WTC11 (cell line): ENCODE measurements around the gene ATP13A4. TPM values are rescaled to one million over a fixed set of nuclear protein-coding genes. Genes with fewer than 3 reads are reported as not detected.

Source experiments
- ATAC-seq: fragments of 200-7000 bp; cut with Tn5 transposase; 2 replicates; pipeline ENCODE4 v1.10.0; 2021; ENCODE audit warnings: mild to moderate bottlenecking, moderate library complexity
- CTCF ChIA-PET: fragments of 300-600 bp; sonication (Branson Sonifier 250); formaldehyde crosslinking; loops from one replicate; lab custom pipeline; 2021; ENCODE audit warnings: antibody characterized with exemption; lab: Charles Lee
- POLR2A ChIA-PET: fragments of 350-600 bp; sonication (Branson Sonifier 250); formaldehyde crosslinking; loops from one replicate; lab custom pipeline; 2021; ENCODE audit warnings: antibody characterized with exemption; lab: Charles Lee
- DNase-seq: peaks from one replicate; pipeline ENCODE4 v3.0.0; 2021; ENCODE audit warnings: low spot score
- H3K27ac Mint-ChIP-seq: 2 replicates; pipeline ENCODE4 v1.8.0; 2021; ENCODE audit warnings: mixed read lengths
- H3K27me3 Mint-ChIP-seq: 2 replicates; pipeline ENCODE4 v1.8.0; 2021; ENCODE audit warnings: low read depth, mild to moderate bottlenecking, moderate library complexity, mixed read lengths
- H3K36me3 Mint-ChIP-seq: 2 replicates; pipeline ENCODE4 v1.8.0; 2021; ENCODE audit warnings: mixed read lengths
- H3K4me1 Mint-ChIP-seq: 2 replicates; pipeline ENCODE4 v1.8.0; 2022; ENCODE audit warnings: mixed read lengths
- H3K4me3 Mint-ChIP-seq: 2 replicates; pipeline ENCODE4 v1.8.0; 2021; ENCODE audit warnings: mild to moderate bottlenecking, moderate library complexity, mixed read lengths
- H3K9me3 Mint-ChIP-seq: 2 replicates; pipeline ENCODE4 v1.8.0; 2021; ENCODE audit warnings: mixed read lengths
- AR ChIP-seq: fragments of 250-450 bp; sonication (Bioruptor Pico); IDR thresholded peaks from 2 replicates; pipeline ENCODE4 v1.9.0; 2021; ENCODE audit warnings: mild to moderate bottlenecking
- ATF1 ChIP-seq: sonication (generic); formaldehyde crosslinking; IDR thresholded peaks from 2 replicates; pipeline ENCODE4 v1.8.1; 2023; ENCODE audit warnings: mild to moderate bottlenecking, moderate library complexity, missing genetic modification reagents
- ATF2 ChIP-seq: sonication (generic); formaldehyde crosslinking; IDR thresholded peaks from 2 replicates; pipeline ENCODE4 v1.8.1; 2022; ENCODE audit warnings: low read depth, missing genetic modification reagents, borderline replicate concordance
- CBFB ChIP-seq: sonication (generic); formaldehyde crosslinking; IDR thresholded peaks from 2 replicates; pipeline ENCODE4 v1.8.1; 2022; ENCODE audit warnings: mild to moderate bottlenecking, low read depth, missing genetic modification reagents
- CREM ChIP-seq: sonication (generic); formaldehyde crosslinking; IDR thresholded peaks from 2 replicates; pipeline ENCODE4 v1.8.1; 2022; ENCODE audit warnings: mild to moderate bottlenecking, missing genetic modification reagents, moderate library complexity
- E2F5 ChIP-seq: sonication (generic); formaldehyde crosslinking; IDR thresholded peaks from 2 replicates; pipeline ENCODE4 v1.8.1; 2022; ENCODE audit warnings: mild to moderate bottlenecking, moderate library complexity, missing genetic modification reagents
- ETV6 ChIP-seq: sonication (generic); formaldehyde crosslinking; IDR thresholded peaks from 2 replicates; pipeline ENCODE4 v1.8.1; 2022; ENCODE audit warnings: mild to moderate bottlenecking, missing genetic modification reagents
- FOXK1 ChIP-seq: sonication (generic); formaldehyde crosslinking; IDR thresholded peaks from 2 replicates; pipeline ENCODE4 v1.8.0; 2022; ENCODE audit warnings: mild to moderate bottlenecking, moderate library complexity, missing genetic modification reagents
- FOXP1 ChIP-seq: sonication (generic); formaldehyde crosslinking; IDR thresholded peaks from 2 replicates; pipeline ENCODE4 v1.8.0; 2022; ENCODE audit warnings: missing genetic modification reagents, mild to moderate bottlenecking, moderate library complexity, borderline replicate concordance
- MYBL2 ChIP-seq: sonication (generic); formaldehyde crosslinking; IDR thresholded peaks from 2 replicates; pipeline ENCODE4 v1.8.1; 2023; ENCODE audit warnings: mild to moderate bottlenecking, moderate library complexity, missing genetic modification reagents
- NFATC4 ChIP-seq: fragments of 250-450 bp; sonication (Bioruptor Pico); IDR thresholded peaks from 2 replicates; pipeline ENCODE4 v1.9.0; 2021; ENCODE audit warnings: mild to moderate bottlenecking
- PRDM15 ChIP-seq: sonication (generic); formaldehyde crosslinking; IDR thresholded peaks from 2 replicates; pipeline ENCODE4 v1.8.0; 2022; ENCODE audit warnings: missing genetic modification reagents
- PREB ChIP-seq: sonication (generic); formaldehyde crosslinking; IDR thresholded peaks from 2 replicates; pipeline ENCODE4 v1.8.1; 2022; ENCODE audit warnings: mild to moderate bottlenecking, missing genetic modification reagents, moderate library complexity, borderline replicate concordance
- PRRX2 ChIP-seq: fragments of 250-450 bp; sonication (Bioruptor Pico); IDR thresholded peaks from 2 replicates; pipeline ENCODE4 v1.8.0; 2021; ENCODE audit warnings: mild to moderate bottlenecking
- RORB ChIP-seq: fragments of 250-450 bp; sonication (Bioruptor Pico); IDR thresholded peaks from 2 replicates; pipeline ENCODE4 v1.9.0; 2021; ENCODE audit warnings: mild to moderate bottlenecking
- ZNF138 ChIP-seq: sonication (generic); formaldehyde crosslinking; conservative IDR thresholded peaks from 2 replicates; pipeline ENCODE4 v1.8.1; 2022; ENCODE audit warnings: mild to moderate bottlenecking, moderate library complexity, missing genetic modification reagents
- ZNF263 ChIP-seq: sonication (generic); formaldehyde crosslinking; IDR thresholded peaks from 2 replicates; pipeline ENCODE4 v1.8.1; 2022; ENCODE audit warnings: low read depth, mild to moderate bottlenecking, moderate library complexity, missing genetic modification reagents
- ZNF396 ChIP-seq: fragments of 250-450 bp; sonication (Bioruptor Pico); IDR thresholded peaks from 2 replicates; pipeline ENCODE4 v1.8.0; 2021; ENCODE audit warnings: mild to moderate bottlenecking, moderate library complexity, borderline replicate concordance
- ZNF512 ChIP-seq: sonication (generic); formaldehyde crosslinking; IDR thresholded peaks from 2 replicates; pipeline ENCODE4 v1.8.1; 2022; ENCODE audit warnings: missing genetic modification reagents, borderline replicate concordance
- ZSCAN18 ChIP-seq: fragments of 250-450 bp; sonication (Bioruptor Pico); IDR thresholded peaks from 2 replicates; pipeline ENCODE4 v2.1.2; 2022; ENCODE audit warnings: mild to moderate bottlenecking, moderate library complexity
- total RNA-seq: library from RNA; stranded (reverse); gene quantifications from 3 replicates; pipeline ENCODE4 v1.2.3, GENCODE V29; 2021

ATP13A4 gene
- total RNA-seq, 1 experiment from 2014 or later: 0.20 TPM

GRCh38 chr3:193451902-193452301 lies 102.8 kb downstream of the ATP13A4 start:
- Mint-ChIP-seq H3K27me3 (no peaks in the 10 kb centered on the region; the same call in 1 of the 2 replicates), H3K9me3 (peaks cover 8% of the 10 kb centered on the region), H3K4me1 (peaks cover 5% of the 10 kb centered on the region), H3K27ac (peak overlapping the region; percentile 2; the same call in 1 of the 2 replicates), H3K4me3 (no peak overlapping the region), H3K36me3 (no peaks in the 10 kb centered on the region)
- DNase-seq: no peak
- peak; percentile 16; the same call in 1 of the 2 replicates for ATAC-seq
- POLR2A ChIA-PET: no interaction called here
- CTCF ChIA-PET: interaction anchor here (0.8 to 1.4 kb wide), 3 partner anchors 10 to 96 kb away, joined by 3 to 5 read pairs (median 3); no protein-coding TSS in a partner anchor
- TF ChIP-seq ZNF138 (CRISPR knock-in tag): no peak
- no peak for TF ChIP-seq CBFB (CRISPR knock-in tag)
- no peak for TF ChIP-seq CREM
- TF ChIP-seq ZNF396 (CRISPR knock-in tag): no peak
- no peak for TF ChIP-seq ATF1
- no peak for TF ChIP-seq ZSCAN18 (CRISPR knock-in tag)
- TF ChIP-seq ZNF512 (CRISPR knock-in tag): no peak
- TF ChIP-seq ATF2: no peak
- no peak for TF ChIP-seq FOXP1 (CRISPR knock-in tag)
- no peak for TF ChIP-seq ZNF263 (CRISPR knock-in tag)
- no peak for TF ChIP-seq AR (CRISPR knock-in tag)

- Mint-ChIP-seq H3K4me3 (no peak overlapping the region), H3K4me1 (peaks cover 2% of the 10 kb centered on the region), H3K27me3 (no peaks in the 10 kb centered on the region; the same call in 1 of the 2 replicates), H3K27ac (no peak overlapping the region), H3K9me3 (no peaks in the 10 kb centered on the region), H3K36me3 (no peaks in the 10 kb centered on the region)
- no peak for ATAC-seq
- ChIA-PET CTCF (no interaction called here), POLR2A (no interaction called here)
- DNase-seq: no peak
- TF ChIP-seq FOXK1 (CRISPR knock-in tag) (no peak), PREB (CRISPR knock-in tag) (no peak), ETV6 (CRISPR knock-in tag) (no peak), MYBL2 (CRISPR knock-in tag) (no peak), E2F5 (CRISPR knock-in tag) (no peak), PRRX2 (CRISPR knock-in tag) (no peak), FOXP1 (CRISPR knock-in tag) (no peak), PRDM15 (no peak), CREM (no peak), NFATC4 (CRISPR knock-in tag) (no peak), RORB (no peak), ZNF263 (CRISPR knock-in tag) (no peak)
Observed at GRCh38 chr3:193446965-193447602, 107.6 kb downstream of the ATP13A4 start.
